ENCODE data around the gene PRUNE1. TPM values are rescaled to one million over a fixed set of nuclear protein-coding genes. Genes with fewer than 3 reads are reported as not detected.

The PRUNE1 gene
- total RNA-seq, 1 donor from 2014 or later = 36.5 TPM

DNA sequence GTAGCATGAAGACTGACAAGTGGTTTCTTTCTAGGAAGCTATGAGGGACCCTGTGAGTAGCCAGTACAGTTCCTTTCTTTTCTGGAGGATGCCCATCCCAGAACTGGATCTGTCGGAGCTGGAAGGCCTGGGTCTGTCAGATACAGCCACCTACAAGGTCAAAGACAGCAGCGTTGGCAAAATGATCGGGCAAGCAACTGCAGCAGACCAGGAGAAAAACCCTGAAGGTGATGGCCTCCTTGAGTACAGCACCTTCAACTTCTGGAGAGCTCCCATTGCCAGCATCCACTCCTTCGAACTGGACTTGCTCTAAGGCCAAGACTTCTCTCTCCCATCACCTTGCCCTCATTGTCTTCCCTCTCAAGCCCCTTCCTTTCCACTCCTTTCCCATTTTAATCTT, 58.9 kb downstream of the PRUNE1 start:
- intact Hi-C loops (cut with DNase I) = no loop called here
- peak in 1 of 2 donors; percentile 37 for DNase-seq (ENCODE audit: low spot score in 2 of 2)
- Histone ChIP-seq H3K4me1 (peaks cover 0 to 15% of the 10 kb centered on the region in 2 donors), H3K4me3 (no peak overlapping the region), H3K36me3 (no peaks in the 10 kb centered on the region), H3K27me3 (no peaks in the 10 kb centered on the region), H3K27ac (no peak overlapping the region), H3K9me3 (no peaks in the 10 kb centered on the region)
- TF ChIP-seq, protein P1, sequence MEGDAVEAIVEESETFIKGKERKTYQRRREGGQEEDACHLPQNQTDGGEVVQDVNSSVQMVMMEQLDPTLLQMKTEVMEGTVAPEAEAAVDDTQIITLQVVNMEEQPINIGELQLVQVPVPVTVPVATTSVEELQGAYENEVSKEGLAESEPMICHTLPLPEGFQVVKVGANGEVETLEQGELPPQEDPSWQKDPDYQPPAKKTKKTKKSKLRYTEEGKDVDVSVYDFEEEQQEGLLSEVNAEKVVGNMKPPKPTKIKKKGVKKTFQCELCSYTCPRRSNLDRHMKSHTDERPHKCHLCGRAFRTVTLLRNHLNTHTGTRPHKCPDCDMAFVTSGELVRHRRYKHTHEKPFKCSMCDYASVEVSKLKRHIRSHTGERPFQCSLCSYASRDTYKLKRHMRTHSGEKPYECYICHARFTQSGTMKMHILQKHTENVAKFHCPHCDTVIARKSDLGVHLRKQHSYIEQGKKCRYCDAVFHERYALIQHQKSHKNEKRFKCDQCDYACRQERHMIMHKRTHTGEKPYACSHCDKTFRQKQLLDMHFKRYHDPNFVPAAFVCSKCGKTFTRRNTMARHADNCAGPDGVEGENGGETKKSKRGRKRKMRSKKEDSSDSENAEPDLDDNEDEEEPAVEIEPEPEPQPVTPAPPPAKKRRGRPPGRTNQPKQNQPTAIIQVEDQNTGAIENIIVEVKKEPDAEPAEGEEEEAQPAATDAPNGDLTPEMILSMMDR (IDR thresholded peaks at IDR 0.05) = no peak

DNA sequence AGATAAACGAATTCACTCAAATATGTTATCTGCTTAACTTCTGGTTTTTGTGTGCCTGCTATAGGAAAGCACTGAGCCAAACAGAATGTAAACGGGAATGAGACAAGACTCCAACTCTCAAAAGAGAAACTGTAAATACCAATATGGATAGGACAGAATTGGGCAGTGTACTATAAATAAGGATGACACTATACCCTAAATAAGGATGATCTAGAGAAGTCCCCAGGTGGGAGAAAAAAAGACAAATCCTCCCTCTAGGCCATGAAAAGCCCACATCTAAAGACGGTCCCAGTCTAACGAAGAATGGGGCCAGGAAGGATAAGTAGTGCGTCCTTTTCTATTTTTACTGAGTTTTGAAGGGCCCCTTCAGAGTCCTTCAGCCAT, 60.8 kb downstream of the PRUNE1 start:
- intact Hi-C loops (cut with DNase I) = no loop called here
- no peaks in the 10 kb centered on the region for H3K27me3 ChIP-seq
- peak overlapping the region; percentile 98 to 99 for H3K27ac ChIP-seq
- no peaks in the 10 kb centered on the region for H3K36me3 ChIP-seq
- H3K9me3 ChIP-seq = no peaks in the 10 kb centered on the region
- peaks cover 0 to 5% of the 10 kb centered on the region in 2 donors for H3K4me1 ChIP-seq
- H3K4me3 ChIP-seq = peak overlapping the region in 1 of 2 donors; percentile 88
- no peak for DNase-seq (ENCODE audit: low spot score in 2 of 2)
- TF ChIP-seq, protein P1 (IDR thresholded peaks at IDR 0.05) = no peak

DNA sequence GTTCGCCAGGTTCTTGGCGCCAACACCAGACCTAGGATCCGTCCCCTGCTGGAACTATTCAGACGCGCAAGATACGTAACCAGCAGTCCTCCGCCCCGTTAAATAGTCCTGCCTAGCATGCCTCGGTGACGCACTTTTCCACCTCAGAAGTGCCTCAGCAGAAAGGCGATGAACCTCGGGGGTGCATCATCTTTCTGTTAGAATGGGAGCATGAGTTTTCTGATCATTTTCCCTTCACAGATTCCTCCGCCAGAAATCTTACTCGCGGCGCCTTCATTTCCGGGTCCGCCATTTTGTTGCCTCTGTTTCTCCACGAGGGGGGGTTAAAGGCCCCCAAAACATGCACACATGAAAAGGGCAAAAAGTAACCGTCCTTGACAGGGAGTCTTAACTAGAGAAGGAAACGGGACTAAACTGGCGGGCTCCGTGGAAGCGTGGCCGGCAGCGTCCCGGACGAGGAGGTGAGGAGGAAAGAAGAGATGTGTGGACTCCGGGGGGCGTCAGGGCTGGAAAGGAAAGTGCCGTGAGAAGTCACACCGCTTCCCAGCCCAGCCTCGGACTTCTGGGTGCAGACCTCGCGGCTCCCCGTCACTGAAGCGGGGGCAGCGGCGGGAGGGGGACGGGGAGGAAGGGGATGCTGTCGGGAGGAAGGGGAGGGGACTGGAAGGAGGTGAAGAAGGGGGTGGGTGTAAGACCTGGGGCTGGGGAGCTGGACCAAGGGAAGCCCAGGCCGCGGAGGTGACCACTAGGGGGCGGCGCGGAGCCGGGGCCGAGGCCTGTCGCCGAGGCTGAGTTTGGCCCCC, 62.4 kb downstream of the PRUNE1 start, which contains the start of gene GABPB2:
TSS of gene GABPB2 (plus strand) at position 288 of the 803 bp plus-strand sequence. CDS start 17,429 bp downstream, outside the sequence.
- peak within 1 kb of the TSS; percentile 58 to 88 for H3K4me3 ChIP-seq
- no peaks in the 10 kb centered on the region for H3K27me3 ChIP-seq
- intact Hi-C loops (cut with DNase I) = loop anchor here (1.0 to 5.0 kb wide), 5 partner anchors 11 to 708 kb away; partner anchors contain the start of genes CDC42SE1, LYSMD1, PRUNE1 and RPRD2
- no peaks in the 10 kb centered on the region for H3K36me3 ChIP-seq
- H3K9me3 ChIP-seq = no peaks in the 10 kb centered on the region
- DNase-seq (ENCODE audit: low spot score in 2 of 2) = peak; percentile 80 to 97
- TF ChIP-seq, protein P1 (IDR thresholded peaks at IDR 0.05) = peak; percentile 79 to 91 (median 85)
- H3K4me1 ChIP-seq = peaks cover 0 to 5% of the 10 kb centered on the region in 2 donors
- H3K27ac ChIP-seq = peak within 1 kb of the TSS; percentile 98 to 99

DNA sequence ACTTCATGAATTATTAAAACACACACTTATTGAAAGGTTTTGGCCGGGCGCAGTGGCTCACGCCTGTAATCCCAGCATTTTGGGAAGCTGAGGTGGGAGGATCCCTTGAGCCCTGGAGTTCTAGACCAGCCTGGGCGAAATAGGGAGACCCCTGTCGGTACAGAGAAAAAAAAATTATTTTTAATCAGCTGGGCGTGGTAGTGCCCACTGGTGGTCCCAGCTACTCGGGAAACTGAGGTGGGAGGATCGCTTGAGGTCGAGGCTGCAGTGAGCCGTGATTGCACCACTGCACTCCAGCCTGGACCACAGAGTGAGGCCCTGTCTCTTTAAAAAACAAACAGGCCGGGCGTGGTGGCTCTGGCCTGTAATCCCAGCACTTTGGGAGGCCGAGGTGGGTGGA, 64.0 kb downstream of the PRUNE1 start:
- no peaks in the 10 kb centered on the region for H3K27me3 ChIP-seq
- no peak overlapping the region for H3K4me3 ChIP-seq
- TF ChIP-seq, protein P1 (IDR thresholded peaks at IDR 0.05) = no peak
- intact Hi-C loops (cut with DNase I) = loop anchor here (5.0 kb wide), 2 partner anchors 45 to 710 kb away; partner anchors contain the start of gene RPRD2
- no peaks in the 10 kb centered on the region for H3K9me3 ChIP-seq
- peak overlapping the region in 1 of 2 donors; percentile 98 for H3K27ac ChIP-seq
- no peak for DNase-seq (ENCODE audit: low spot score in 2 of 2)
- H3K4me1 ChIP-seq = peaks cover 0 to 5% of the 10 kb centered on the region in 2 donors
- H3K36me3 ChIP-seq = no peaks in the 10 kb centered on the region

Other genes with a start within 250 kb of the PRUNE1 start
- gene CTSS, start 242.7 kb upstream of the PRUNE1 start, total RNA-seq = 32.1 TPM
- 44.0 TPM for gene CTSK, start 200.2 kb upstream of the PRUNE1 start, total RNA-seq
- 13.0 TPM for gene ARNT, start 131.8 kb upstream of the PRUNE1 start, total RNA-seq
- gene CTXND2, start 121.3 kb upstream of the PRUNE1 start, total RNA-seq = not detected
- gene SETDB1, start 82.1 kb upstream of the PRUNE1 start, total RNA-seq = 21.3 TPM
- 114 TPM for gene CERS2, start 33.6 kb upstream of the PRUNE1 start, total RNA-seq
- not detected for gene ANXA9, start 26.2 kb upstream of the PRUNE1 start, total RNA-seq
- gene MINDY1, start 1.5 kb upstream of the PRUNE1 start, total RNA-seq = 9.7 TPM
- gene BNIPL, start 28.1 kb downstream of the PRUNE1 start, total RNA-seq = not detected
- 11.4 TPM for gene C1orf56, start 39.3 kb downstream of the PRUNE1 start, total RNA-seq
- 42.4 TPM for gene CDC42SE1, start 51.2 kb downstream of the PRUNE1 start, total RNA-seq
- gene MLLT11, start 51.9 kb downstream of the PRUNE1 start, total RNA-seq = 3.6 TPM
- gene GABPB2, start 62.3 kb downstream of the PRUNE1 start, total RNA-seq = 3.7 TPM
- gene SEMA6C, start 138.2 kb downstream of the PRUNE1 start, total RNA-seq = 31.8 TPM
- gene TNFAIP8L2, start 148.2 kb downstream of the PRUNE1 start, total RNA-seq = not detected
- 0.85 TPM for gene LYSMD1, start 157.5 kb downstream of the PRUNE1 start, total RNA-seq
- 27.4 TPM for gene SCNM1, start 157.7 kb downstream of the PRUNE1 start, total RNA-seq
- gene TMOD4, start 167.5 kb downstream of the PRUNE1 start, total RNA-seq = not detected
- gene VPS72, start 181.7 kb downstream of the PRUNE1 start, total RNA-seq = 33.6 TPM
- 36.5 TPM for gene PIP5K1A, start 190.1 kb downstream of the PRUNE1 start, total RNA-seq
- 83.5 TPM for gene PSMD4, start 246.3 kb downstream of the PRUNE1 start, total RNA-seq